ENCODE data around the gene GTF2A1. TPM values are rescaled to one million over a fixed set of nuclear protein-coding genes. Genes with fewer than 3 reads are reported as not detected.

GTF2A1 gene
- total RNA-seq, 1 experiment from 2014 or later = 13.9 TPM

DNA sequence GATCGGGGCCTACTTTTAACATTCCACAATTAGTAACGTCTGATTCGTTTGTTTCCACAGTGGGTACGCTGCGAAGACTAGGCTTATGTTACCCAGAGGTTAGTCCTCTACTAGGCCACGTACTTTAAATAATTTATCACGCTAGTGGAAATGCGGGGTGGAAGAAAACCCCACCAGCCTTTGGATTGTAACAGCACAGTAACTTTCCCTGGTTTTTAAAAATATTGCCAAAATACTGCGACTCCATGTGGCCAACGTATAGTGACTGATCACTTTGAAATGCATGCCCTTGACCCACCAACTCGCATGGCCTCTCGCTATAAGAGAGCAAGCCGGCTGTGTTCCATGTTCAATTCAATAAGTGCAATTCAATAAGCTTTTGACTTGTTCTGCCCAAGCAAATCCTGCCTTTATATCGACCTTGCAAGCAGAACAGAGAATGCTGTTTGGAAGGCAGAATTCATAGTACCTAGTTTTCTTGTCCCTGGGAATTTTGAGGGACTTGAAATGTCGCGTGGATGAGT lies 882 bp upstream of the GTF2A1 start:
- intact Hi-C loops (cut with micrococcal nuclease; ENCODE audit: unreplicated experiment) = no loop called here
- CTCF ChIA-PET = no interaction called here
- H3K4me2 ChIP-seq = peak overlapping the region; percentile 80
- peak overlapping the region; percentile 82 for H2AFZ ChIP-seq
- H3K27ac ChIP-seq = peak overlapping the region; percentile 98
- H3K4me3 ChIP-seq = peak overlapping the region; percentile 74; the same call in 1 of the 2 replicates
- no peak for DNase-seq
- peaks cover 34% of the 10 kb centered on the region for H3K79me2 ChIP-seq (ENCODE audit: low read depth)
- no peaks in the 10 kb centered on the region for H3K36me3 ChIP-seq (ENCODE audit: low read depth)
- no peaks in the 10 kb centered on the region for H3K9me3 ChIP-seq (ENCODE audit: insufficient read depth, low read depth)
- POLR2A ChIA-PET (ENCODE audit: unreplicated experiment) = interaction anchor here (0.7 kb wide), 1 partner anchor 787 kb away, joined by 3 read pairs; no protein-coding TSS in a partner anchor
- H3K27me3 ChIP-seq (ENCODE audit: insufficient read depth, low read depth) = no peaks in the 10 kb centered on the region
- TSS peak; percentile 43 for BruUV-seq (replicated peaks)
- no peaks in the 10 kb centered on the region for H4K20me1 ChIP-seq (ENCODE audit: insufficient read depth)
- H3K9me2 ChIP-seq (ENCODE audit: insufficient read depth) = no peaks in the 10 kb centered on the region
- peaks cover 25% of the 10 kb centered on the region for H3K4me1 ChIP-seq (replicated peaks; ENCODE audit: insufficient read depth)
- H3F3A ChIP-seq (ENCODE audit: insufficient read depth, low read depth) = peaks cover 17% of the 10 kb centered on the region; the same call in 1 of the 2 replicates
- TF ChIP-seq, protein P1, sequence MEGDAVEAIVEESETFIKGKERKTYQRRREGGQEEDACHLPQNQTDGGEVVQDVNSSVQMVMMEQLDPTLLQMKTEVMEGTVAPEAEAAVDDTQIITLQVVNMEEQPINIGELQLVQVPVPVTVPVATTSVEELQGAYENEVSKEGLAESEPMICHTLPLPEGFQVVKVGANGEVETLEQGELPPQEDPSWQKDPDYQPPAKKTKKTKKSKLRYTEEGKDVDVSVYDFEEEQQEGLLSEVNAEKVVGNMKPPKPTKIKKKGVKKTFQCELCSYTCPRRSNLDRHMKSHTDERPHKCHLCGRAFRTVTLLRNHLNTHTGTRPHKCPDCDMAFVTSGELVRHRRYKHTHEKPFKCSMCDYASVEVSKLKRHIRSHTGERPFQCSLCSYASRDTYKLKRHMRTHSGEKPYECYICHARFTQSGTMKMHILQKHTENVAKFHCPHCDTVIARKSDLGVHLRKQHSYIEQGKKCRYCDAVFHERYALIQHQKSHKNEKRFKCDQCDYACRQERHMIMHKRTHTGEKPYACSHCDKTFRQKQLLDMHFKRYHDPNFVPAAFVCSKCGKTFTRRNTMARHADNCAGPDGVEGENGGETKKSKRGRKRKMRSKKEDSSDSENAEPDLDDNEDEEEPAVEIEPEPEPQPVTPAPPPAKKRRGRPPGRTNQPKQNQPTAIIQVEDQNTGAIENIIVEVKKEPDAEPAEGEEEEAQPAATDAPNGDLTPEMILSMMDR (conservative IDR thresholded peaks at IDR 0.05) = no peak
- no peak for TF ChIP-seq EZH2 (IDR thresholded peaks at IDR 0.05; ENCODE audit: low read depth)

DNA sequence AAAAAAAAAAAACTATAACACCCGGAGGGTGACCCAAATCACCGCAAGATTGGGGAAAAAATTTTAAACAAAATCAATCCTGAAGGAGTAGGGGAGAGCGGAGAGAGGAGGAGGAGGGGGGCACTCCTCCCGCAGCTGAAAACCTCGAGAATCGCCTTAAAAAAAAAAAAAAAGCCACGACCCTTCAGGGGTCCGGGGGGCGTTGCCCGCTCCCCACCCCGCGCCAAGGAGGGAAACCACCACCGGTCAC lies 254 bp downstream of the GTF2A1 start:
- TF ChIP-seq EZH2 (IDR thresholded peaks at IDR 0.05; ENCODE audit: low read depth) = no peak
- TF ChIP-seq, protein P1 (conservative IDR thresholded peaks at IDR 0.05) = no peak
- peaks cover 25% of the 10 kb centered on the region for H3K4me1 ChIP-seq (replicated peaks; ENCODE audit: insufficient read depth)
- ChIA-PET POLR2A (ENCODE audit: unreplicated experiment) (interaction anchor here (0.7 kb wide), 1 partner anchor 279 kb away, joined by 3 read pairs; no protein-coding TSS in a partner anchor), CTCF (no interaction called here)
- no peaks in the 10 kb centered on the region for H4K20me1 ChIP-seq (ENCODE audit: insufficient read depth)
- intact Hi-C loops (cut with micrococcal nuclease; ENCODE audit: unreplicated experiment) = no loop called here
- 0 out of 2 replicates have a peak, but pooled peaks cover under 1% of the 10 kb centered on the region for H3K36me3 ChIP-seq (ENCODE audit: low read depth)
- no peaks in the 10 kb centered on the region for H3K9me2 ChIP-seq (ENCODE audit: insufficient read depth)
- no peaks in the 10 kb centered on the region for H3K9me3 ChIP-seq (ENCODE audit: insufficient read depth, low read depth)
- DNase-seq = no peak
- BruUV-seq (replicated peaks) = no TSS peak
- H3K79me2 ChIP-seq (ENCODE audit: low read depth) = peaks cover 45% of the 10 kb centered on the region
- H3K27ac ChIP-seq = peak overlapping the region; percentile 98
- 0 out of 2 replicates have a peak overlapping the region, but pooled peaks have one; percentile 64 for H2AFZ ChIP-seq
- H3F3A ChIP-seq (ENCODE audit: insufficient read depth, low read depth) = peaks cover 17% of the 10 kb centered on the region; the same call in 1 of the 2 replicates
- no peaks in the 10 kb centered on the region for H3K27me3 ChIP-seq (ENCODE audit: insufficient read depth, low read depth)
- peak overlapping the region; percentile 74 for H3K4me3 ChIP-seq
- H3K4me2 ChIP-seq = peak overlapping the region; percentile 65

DNA sequence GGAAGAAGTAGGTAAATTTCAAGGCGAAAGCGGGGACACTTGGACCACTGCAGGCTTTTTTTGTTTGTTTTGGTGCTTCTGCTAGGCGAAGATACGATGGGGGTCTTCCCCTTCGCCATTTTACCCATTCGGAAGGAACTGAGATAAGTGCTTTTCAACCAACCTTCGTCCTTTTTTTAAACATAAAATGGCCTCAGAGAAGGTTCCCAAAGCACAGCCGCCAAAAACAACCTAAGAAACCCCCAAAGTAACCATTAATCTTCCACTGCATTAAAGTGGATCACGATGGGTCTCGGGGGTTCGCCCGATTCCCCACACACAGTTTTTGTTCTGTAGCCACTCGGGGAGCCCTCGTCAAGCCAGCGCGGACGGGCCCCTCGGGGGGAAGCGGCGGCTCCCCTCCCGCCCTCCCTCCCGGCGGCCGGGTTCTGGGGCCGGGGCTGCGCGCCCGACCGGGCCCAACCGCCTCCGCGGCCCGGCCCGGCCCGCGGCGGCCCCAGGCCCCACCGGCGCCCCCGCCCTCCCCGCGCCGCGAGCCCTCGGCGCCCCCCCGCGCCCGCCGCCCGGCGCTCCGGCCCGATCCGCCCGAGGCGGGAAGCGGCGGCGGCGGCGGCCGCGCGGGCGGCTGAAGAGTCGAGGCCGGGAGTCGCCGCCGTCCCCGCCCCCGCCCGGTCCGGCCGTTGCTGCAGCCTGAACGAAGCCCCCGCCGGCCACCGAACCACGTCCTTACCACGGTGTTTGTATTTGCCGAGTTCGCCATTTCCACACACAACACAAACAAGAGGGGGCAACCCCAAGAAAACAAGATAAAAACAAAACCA lies 790 bp downstream of the GTF2A1 start:
- Histone ChIP-seq H3K36me3 (ENCODE audit: low read depth) (peaks cover 5% of the 10 kb centered on the region; the same call in 1 of the 2 replicates), H3K27ac (peak overlapping the region; percentile 98), H3K27me3 (ENCODE audit: insufficient read depth, low read depth) (no peaks in the 10 kb centered on the region), H3K79me2 (ENCODE audit: low read depth) (peaks cover 49% of the 10 kb centered on the region), H4K20me1 (ENCODE audit: insufficient read depth) (no peaks in the 10 kb centered on the region), H3K4me3 (peak overlapping the region; percentile 92), H2AFZ (peak overlapping the region; percentile 83), H3K9me3 (ENCODE audit: insufficient read depth, low read depth) (no peaks in the 10 kb centered on the region), H3F3A (ENCODE audit: insufficient read depth, low read depth) (peaks cover 17% of the 10 kb centered on the region; the same call in 1 of the 2 replicates), H3K9me2 (ENCODE audit: insufficient read depth) (no peaks in the 10 kb centered on the region), H3K4me1 (replicated peaks; ENCODE audit: insufficient read depth) (peaks cover 25% of the 10 kb centered on the region), H3K4me2 (peak overlapping the region; percentile 85)
- BruUV-seq (replicated peaks) = TSS peak; percentile 93
- intact Hi-C loops (cut with micrococcal nuclease; ENCODE audit: unreplicated experiment) = no loop called here
- CTCF ChIA-PET = no interaction called here
- TF ChIP-seq, protein P1 (conservative IDR thresholded peaks at IDR 0.05) = no peak
- no peak for TF ChIP-seq EZH2 (IDR thresholded peaks at IDR 0.05; ENCODE audit: low read depth)
- DNase-seq = no peak
- POLR2A ChIA-PET (ENCODE audit: unreplicated experiment) = no interaction called here

All from PC-9 (cell line).